HG03196 (cell line): ENCODE results near the gene ABLIM1.

Source experiments
- ATAC-seq: cut with Tn5 transposase; IDR thresholded peaks from one replicate; pipeline ENCODE4 v1.9.1; 2021; ENCODE audit not compliant: unreplicated experiment

The ABLIM1 gene

DNA sequence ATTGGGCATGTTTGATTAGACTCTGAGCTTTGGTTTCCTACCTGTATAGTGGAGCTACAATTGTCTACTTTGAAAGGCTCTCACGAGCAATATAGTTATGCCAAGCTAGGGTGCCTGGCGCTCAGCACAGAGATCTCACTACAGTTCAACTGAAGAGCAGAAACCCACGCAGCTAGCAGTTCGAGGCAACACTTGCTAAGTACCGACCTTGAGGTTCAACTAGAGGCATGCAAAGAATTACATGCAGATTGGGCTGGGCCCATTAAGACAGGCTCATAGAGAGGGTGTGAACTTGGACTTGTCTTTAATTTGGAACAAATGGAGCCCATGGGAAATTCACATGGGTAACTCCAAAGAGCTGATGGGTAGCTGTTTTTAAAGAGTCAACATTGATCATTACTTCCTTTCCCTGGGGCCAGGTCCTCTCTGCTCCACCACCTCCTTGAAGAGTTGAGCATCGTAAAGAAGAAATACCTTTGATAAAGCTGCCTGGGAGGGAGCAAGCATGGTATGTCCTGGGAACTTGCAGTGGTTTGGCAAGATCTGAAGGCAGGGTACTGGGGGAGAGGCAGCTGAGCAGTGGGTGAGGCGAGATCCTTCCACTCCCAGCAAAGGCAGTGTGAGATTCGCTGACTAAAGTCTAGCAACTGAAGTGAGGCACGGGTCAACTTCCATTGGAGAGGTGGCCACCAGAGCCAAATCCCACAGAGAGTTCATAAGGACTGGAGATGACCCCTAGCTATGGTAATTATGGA is 228.3 kb downstream of the ABLIM1 start:
- no peak for ATAC-seq

DNA sequence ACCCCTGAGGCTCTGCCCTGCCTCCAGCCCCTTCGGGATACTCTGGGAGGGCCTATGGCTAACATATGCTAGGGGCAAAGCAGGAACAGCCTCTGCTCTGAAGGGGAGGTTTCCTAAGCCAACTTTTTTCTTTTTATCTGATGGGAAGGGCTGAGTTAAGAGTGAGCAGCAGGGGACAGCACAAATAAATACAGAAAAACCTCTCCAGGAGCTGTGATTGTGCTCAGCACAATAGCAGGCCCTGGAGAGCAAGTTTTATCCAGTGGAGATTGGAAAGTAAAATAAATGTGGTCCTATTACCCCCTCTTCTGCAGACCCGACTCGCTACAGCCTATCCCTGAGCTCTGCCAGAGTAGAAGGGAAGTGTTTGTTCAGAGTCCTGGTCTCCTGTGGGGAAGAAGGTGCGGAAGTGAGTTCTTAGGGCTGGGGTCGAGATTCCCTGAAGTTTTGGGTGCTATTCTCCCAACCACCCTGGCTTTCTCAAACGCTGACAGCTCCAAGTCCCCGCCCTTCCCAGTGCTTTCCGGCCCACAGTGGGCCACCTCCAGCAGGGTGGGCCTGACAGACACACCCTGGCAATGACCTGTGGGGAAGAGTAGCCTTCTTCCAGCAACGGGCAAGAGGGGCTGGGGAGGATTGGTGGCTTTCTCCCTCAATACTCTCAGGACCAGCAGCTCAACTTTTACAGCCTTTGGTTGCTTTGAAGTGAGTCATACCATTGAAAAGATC is 230.8 kb downstream of the ABLIM1 start:
- ATAC-seq: no peak

DNA sequence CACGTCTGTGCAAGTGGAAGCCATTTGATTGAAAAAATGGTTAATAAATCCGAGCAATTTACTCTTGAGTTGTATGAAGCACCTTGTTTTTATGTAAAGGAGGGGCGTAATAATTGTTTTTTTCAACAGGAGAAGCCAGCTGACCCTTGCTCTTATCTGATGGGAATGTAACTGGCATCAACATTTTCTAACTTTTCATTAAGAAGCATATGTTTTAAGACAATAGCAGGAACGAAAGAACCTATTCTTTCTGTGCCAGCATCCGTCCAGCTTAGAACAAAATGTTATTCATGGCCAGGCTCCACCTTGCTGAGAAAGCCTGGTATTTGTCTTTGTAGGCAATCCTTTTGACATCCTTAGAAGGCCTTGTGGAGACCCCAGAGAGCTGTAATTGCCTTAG is 231.6 kb downstream of the ABLIM1 start:
- ATAC-seq: no peak

DNA sequence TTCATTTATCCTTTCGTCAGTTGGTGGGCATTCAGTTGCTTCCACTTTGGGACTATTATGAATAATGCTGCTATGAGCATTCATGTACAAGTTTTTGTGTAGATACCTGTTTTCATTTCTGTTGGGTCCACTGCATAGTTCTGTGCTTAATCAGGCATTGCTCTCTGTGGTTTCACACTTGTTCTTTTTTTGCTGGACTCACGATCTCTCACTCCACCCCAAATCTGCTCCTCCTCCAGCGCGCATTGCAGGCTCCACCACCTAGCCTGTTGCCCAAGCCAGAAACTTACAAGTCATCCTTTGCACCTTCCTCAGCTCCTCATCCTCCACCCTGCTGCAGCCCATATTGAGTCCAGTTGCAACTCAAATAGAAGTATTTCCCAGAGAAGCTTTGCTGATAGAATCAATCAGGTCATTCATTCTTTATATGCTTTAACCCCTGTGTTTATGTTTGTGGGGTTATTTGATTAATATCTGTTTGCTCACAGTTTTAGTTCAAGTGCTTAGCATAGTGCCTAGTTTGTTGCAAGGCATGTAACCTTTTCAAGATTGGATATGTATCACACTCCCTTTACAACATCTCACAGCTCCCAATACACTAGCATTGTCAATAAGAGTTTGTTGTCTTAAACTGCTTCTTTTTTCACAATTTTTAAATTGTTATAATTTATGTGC is 237.1 kb downstream of the ABLIM1 start:
- no peak for ATAC-seq

DNA sequence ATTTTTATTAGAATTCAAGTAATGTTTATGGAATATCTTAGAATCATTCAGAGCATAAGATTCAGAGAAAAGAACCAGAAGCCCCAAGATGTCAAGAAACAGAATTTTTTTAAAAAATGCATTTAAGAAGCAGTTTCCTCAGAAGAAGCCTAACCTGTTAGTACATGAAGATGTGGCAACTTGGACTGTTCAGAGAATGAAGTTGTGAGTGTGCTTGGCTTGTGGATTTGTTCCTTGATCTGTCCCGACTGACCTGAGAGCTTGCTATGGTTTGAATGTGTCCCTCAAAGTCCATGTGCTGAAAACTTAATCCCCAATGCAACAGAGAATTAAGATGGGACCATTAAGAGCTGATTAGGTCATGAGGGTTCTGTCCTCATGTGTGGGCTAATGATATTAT is 240.0 kb downstream of the ABLIM1 start:
- no peak for ATAC-seq

DNA sequence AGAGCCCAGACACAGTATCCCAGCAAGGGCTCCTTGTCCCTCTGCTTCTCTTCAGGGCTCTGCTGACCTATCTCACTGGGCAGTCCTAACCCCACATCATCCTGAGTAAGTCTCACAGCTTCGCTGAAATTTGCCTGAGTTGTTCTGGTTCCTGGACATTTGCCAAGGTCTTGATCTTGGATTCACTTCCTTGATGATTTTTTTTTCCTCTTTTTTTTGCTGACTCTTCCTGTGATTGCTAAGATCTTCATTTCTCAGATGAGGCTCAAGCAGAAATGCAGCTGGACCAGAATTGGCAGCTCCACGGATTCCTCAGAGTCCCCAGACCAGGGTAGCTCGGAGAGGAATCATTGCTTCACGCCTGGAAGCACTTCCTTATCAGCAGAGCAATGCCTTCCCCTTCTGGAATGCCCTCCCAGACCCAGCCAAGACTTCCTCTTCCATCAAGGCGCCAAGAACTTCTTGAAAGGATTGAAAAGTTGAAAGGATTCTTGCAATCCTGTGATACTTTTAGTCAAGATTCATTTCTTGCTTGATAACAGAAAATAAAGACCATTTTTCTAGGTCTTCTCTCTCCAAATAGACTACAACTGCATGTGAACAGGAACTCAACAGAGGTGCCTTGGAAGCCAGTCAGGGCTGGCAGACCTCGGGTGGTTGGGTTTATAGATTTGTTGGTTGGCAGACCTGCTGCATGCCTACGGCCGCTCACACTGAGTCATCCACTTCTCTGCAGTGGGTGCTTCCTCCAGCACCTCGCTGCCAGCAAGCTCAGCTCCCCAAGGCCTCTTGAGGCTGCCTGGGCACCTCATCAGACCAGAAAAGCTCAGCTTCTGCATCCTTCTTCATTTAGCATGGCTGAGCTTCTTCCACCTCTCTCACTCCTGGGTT is 244.9 kb downstream of the ABLIM1 start:
- no peak for ATAC-seq

DNA sequence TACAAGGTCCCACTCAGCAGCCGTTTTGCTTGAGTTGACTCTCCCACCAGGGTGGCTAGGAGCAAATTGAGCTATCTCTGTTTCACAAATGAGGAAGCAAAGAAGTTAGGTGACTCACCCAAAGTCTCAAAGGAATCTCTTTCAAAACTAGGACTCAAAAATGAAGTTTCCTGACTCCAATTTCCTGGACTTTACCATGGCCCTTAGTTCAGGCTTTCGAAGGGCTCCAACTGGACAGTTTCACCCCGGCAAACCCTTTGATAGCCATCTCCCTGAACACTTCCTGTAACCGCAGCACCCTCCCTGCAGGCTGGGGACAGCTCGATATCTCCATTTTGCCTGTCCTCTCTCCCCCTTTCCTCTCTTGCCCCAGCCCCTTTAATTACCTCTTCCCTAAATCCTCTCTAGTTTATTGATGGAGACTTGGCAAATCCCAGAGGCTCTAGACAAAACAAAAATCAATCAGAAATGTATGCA is 249.1 kb downstream of the ABLIM1 start:
- ATAC-seq: no peak

DNA sequence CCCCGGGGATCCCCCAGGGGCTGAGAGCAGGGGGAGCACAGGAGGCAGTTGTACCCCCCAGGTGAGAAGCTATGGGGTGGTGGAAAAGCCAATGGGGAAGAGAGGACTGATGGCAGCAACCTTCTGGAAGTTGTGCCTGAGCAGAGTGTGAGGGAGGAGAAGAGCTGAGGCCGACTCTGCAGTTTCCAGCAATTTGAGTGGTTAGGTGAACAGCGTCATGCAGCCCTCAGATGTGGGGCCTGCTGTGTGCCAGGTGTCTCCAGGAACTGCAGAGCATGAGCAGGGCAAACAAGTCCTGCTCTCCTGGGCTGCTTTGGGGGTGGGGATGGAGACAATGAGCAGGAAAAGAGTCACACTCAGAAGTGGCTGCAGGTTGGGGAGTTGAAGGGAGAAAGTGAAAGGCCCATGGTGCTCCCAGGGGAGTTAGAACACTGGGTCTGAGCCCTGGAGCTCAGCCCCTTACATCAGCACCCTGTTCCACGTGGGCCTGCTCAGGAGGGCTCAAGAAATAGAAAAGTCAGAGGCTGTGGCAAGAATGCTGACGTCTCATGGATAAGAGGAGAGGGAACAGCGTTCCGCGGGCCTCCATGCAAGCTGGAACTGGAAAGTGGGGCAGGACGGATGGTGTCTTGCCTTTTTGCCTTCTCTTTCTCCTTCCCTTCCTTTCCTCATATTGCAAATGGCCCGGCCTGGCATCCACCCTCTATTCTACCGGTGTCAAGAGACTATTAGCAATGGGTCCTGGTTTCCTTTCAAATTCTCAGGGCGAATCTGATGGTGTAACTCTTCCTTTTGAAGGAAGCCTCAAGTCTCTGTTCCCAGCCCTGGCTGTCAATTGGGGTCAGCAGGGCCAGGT is 249.7 kb downstream of the ABLIM1 start:
- ATAC-seq: no peak

DNA sequence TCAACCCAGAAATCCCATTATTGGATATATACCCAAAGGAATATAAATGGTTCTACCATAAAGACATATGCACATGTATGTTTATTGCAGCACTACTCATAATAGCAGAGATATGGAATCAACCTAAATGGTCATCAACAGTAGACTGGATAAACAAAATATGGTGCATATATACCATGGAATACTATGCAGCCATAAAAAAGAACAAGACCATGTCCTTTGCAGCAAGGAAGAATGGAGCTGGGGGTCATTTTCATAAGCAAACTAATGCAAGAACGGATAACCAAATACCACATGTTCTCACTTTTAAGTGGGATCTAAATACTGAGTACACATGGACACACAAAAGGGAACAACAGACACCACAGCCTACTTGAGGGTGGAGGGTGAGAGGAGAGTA is 251.6 kb downstream of the ABLIM1 start:
- ATAC-seq: no peak

DNA sequence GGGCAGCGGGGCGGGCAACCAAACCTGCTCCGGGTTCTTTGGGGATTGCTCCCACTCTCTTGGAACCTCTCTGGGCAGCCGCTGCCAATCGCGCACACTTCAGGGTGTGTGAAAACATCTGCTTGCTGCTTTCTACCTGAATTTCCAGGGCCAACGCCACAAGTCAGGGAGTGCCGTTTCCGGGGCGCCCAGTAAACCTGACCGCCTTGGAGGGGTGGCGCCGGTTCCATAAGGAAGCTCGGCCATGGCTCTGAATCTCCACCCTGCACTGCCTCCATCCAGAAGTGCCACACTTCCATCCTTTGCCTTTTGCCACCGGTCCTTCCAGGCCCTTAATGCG is 253.1 kb downstream of the ABLIM1 start:
- ATAC-seq: no peak

DNA sequence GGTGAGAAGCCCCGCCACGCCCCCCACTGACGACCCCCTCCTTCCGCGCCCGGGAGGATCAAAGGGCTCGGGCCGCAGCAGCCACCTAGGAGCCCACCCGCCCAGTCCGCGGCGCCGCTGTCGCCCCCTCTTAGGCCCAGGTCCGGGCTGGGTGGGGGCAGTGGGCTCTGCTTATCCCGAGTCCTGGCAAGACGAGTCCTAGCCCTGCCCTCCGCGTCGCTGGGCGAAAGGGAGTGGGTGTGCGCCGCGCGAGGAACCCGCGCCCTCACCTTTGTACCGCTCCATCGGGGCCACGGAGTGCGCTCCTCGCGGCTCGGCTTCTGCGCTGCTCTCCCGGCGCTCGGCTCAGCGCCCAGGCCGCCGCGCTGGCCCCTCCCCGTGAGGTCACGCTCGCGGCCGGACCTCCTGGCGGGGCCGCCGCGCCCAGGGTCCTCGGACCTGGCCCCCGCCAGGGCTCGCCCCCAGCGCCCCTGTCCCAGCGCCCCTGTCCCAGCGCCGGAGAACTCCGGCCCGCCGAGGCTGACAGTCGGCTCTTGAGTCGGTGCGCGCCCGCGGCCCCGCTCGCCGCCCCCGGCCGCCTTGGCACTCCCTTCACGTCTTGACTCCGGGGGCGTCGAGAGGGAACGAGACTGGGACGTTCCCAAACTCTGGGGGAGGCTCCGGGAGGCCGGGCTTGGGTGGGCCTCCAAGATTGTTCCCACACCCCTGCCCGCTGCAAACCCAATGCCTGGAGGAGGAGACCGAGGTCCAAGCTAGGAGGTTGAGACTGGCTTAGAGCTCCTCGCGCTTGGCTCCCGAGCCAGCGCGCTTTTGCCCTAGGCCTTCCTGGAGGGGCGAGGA is 253.7 kb downstream of the ABLIM1 start, which contains the start of gene AFAP1L2:
AFAP1L2 (minus strand) TSS at position 332 of the 840 bp plus-strand sequence; CDS start at position 285, 47 bp downstream.
- no peak for ATAC-seq

DNA sequence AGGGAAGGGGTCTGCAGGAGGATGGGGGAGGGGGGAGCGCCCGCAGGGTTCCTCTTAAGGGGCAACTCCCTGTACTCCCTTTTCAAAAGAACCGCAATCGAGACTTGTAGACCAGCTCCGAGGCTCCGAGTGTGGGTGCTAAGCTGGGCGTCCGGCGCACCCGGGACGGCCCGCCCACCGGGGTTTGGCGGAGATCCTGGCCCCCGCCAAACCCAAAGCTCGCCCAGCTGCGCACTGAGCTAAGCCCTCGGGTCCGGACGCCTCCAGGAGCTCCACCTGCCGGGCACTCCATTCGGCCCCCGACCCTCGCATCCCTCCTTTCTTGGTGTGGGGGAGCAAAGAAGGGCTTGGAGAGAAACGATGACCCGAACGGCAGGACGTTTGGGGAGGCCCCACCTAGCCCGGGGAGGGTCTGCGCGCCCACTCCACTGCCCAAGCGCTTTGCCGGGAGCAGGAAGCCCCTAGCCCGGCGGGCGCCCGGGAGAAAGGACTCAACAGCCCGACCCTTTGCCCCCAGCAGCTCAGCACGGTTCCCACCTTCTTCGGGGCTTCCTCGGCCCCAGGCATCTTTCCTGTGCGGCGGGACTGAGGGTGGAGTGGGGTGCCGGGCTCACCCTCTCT is 254.4 kb downstream of the ABLIM1 start:
- ATAC-seq: no peak

DNA sequence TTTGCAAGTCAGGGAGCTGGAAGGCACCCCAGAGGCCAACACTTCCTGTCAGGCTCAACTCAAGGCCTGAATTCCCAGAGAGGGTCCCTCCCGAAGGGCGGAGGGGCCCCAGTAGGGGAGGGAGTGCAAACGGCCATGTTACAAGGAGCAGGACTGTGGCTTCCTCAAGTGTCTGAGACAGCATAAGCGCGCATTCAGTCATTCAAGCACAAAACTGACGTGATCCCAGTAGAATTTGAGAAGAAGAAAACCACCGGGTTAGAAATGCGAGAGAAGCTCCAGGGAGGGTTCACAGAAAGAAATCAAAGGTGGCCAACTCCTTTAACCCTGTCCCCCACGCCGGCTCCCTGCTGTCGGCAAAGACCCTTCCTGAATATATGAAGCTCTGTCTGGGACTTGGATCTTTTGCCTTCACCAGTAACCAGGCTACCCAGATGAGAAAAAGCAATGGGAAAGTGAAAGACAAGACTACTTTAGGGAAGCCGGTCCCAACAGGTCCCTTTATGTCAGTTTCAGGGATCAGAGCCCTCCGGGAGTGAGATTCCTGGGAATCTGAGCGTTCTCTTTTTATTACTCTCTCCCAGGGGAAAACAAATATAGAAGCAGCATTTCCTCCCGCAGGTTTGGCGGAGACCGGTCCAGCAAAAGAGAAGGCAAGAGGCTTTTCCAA is 255.1 kb downstream of the ABLIM1 start:
- no peak for ATAC-seq

DNA sequence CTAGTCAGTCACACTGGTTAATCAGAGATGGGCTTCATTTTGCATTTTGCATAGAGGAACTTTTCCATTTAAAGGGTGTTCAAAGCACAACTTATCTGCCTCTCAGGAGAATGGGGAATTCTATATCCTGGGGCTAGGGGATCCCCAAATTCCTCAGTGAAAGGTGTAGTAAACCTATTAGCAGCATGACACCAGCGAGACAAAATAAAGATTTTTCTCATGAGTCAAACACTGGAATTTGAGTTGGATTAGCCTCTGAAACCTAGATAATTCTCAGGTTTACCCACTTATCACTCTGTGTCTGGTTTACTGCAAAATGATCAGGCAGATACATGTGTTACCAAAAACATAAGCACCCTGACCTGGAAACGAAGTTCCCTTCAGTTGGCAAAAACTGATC is 255.8 kb downstream of the ABLIM1 start:
- no peak for ATAC-seq

DNA sequence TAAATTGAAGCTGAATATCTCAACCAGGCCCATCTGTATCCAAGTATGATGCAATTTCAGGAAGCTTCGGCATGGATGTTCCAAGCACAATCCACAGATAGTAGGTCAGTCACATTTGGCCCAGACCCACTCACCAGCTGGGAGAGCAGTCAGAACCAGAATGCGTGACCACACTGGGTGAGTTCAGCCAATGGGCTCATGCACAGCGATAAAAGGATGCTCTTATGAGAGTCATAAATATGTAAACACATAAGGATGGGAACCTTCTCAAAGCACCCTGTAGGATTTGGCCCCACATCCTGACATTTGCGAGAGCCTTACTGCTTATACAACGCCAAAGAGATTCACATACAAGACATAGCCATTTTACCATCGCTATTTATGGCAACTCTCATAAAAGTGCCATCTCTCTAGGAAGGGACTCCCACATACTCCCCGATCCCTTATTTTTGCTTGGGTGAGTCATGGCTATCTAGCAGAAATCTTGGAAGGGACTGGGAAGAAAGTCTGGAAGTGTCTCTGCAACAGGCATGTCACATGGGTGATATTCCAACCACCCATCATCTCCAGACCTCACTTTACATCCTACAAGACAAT is 256.8 kb downstream of the ABLIM1 start:
- no peak for ATAC-seq

DNA sequence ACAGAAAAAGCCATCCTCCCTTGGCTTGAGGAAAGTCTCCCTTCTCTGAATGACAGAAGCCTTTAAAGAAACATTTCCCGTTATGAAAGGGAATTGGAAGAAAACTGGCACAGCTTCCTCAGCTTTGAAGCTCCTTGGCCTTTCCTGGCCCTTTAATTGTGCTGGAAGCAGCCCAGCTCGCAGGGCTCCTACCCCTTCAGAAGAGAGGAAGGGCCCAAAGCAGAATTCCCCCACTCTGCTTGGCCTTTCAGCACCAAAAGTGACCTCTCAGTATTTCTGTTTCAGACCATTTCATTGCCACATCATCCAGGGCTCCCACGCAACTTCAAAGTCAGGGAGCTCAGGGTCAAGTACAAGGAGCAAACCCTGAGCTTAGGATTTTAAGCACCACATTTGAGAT is 258.0 kb downstream of the ABLIM1 start:
- ATAC-seq: no peak

DNA sequence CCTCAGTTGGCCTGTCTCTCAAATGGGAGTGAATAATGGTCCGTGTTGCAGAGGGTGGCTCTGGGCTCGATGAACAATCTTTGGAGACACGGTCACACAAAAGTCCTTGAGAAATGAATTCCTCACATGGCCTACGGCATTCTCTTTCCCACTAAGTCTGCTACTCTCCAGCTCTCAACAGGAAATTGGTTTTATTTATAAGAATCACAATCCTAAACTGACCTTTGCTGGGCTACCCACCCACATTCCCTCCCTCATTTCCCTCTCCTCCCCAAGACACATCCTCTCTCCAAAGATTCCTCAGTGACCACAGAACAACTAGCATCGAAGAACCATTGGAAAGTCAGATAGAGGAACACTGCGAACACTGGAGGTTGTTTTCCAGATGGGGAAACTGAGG is 258.5 kb downstream of the ABLIM1 start:
- no peak for ATAC-seq
